GM18870 (cell line): ENCODE results near the gene RNASE12.

Experiments
- ATAC-seq: cut with Tn5 transposase; IDR thresholded peaks from one replicate; pipeline ENCODE4 v1.9.1; 2021; ENCODE audit warnings: moderate library complexity; ENCODE audit not compliant: unreplicated experiment

Gene RNASE12

GRCh38 chr14:20546877-20547276 lies 44.3 kb downstream of the RNASE12 start:
- ATAC-seq: no peak
